ENCODE results near the gene CIAO2B.
A peak's percentile ranks its signal among the peaks of the same experiment; 100 is the strongest.
"Not testable (repeated sequence)": the region's sequence is repeated elsewhere in the genome, so short reads cannot be mapped to it uniquely, and the experiment has no call there.

CIAO2B gene

GRCh38 chr16:66935314-66936011 lies 1.3 kb upstream of the CIAO2B start, which contains the start of gene CES2:
Gene CES2, plus strand, starts transcription at chr16:66935516. Its CDS starts 120 bp downstream, at chr16:66935636.
- TF ChIP-seq CTCF (conservative IDR thresholded peaks at IDR 0.05; ENCODE audit: low read length), result no peak
- DNase-seq (ENCODE audit: low read depth), result peak; percentile 53
- H3K4me3 ChIP-seq (ENCODE audit: low read length), result peak within 1 kb of the TSS; percentile 99

GRCh38 chr16:66934839-66935313 lies 674 bp upstream of the CIAO2B start:
- peak overlapping the region; percentile 99 for H3K4me3 ChIP-seq (ENCODE audit: low read length)
- not testable (repeated sequence) for DNase-seq (ENCODE audit: low read depth)

- TF ChIP-seq CTCF (conservative IDR thresholded peaks at IDR 0.05; ENCODE audit: low read length), result no peak
- H3K4me3 ChIP-seq (ENCODE audit: low read length), result peak overlapping the region; percentile 99
- DNase-seq (ENCODE audit: low read depth), result no peak
These were observed 445 bp downstream of the CIAO2B start for GRCh38 chr16:66933776-66934137.

- no peak for DNase-seq (ENCODE audit: low read depth)
- H3K4me3 ChIP-seq (ENCODE audit: low read length), result no peak overlapping the region
- no peak for TF ChIP-seq CTCF (conservative IDR thresholded peaks at IDR 0.05; ENCODE audit: low read length)
These were observed 2.1 kb downstream of the CIAO2B start for GRCh38 chr16:66932076-66932475.

- no peak for TF ChIP-seq CTCF (conservative IDR thresholded peaks at IDR 0.05; ENCODE audit: low read length)
- no peak for DNase-seq (ENCODE audit: low read depth)
- no peak overlapping the region for H3K4me3 ChIP-seq (ENCODE audit: low read length)
These were observed 2.5 kb downstream of the CIAO2B start for GRCh38 chr16:66931665-66932064.

GRCh38 chr16:66930189-66930588 lies 4.0 kb downstream of the CIAO2B start:
- TF ChIP-seq CTCF (conservative IDR thresholded peaks at IDR 0.05; ENCODE audit: low read length), result no peak
- no peak overlapping the region for H3K4me3 ChIP-seq (ENCODE audit: low read length)
- DNase-seq (ENCODE audit: low read depth), result peak; percentile 29

- TF ChIP-seq CTCF (conservative IDR thresholded peaks at IDR 0.05; ENCODE audit: low read length), result peak; percentile 33
- H3K4me3 ChIP-seq (ENCODE audit: low read length), result no peak overlapping the region
- DNase-seq (ENCODE audit: low read depth), result peak; percentile 29
These were observed 5.4 kb downstream of the CIAO2B start for GRCh38 chr16:66928702-66929388.

All from AG10803 (cell line).